GM12878 (cell line): ENCODE measurements around the gene IER5. TPM values are rescaled to one million over a fixed set of nuclear protein-coding genes. Genes with fewer than 3 reads are reported as not detected.

Source experiments
- ATAC-seq: fragments of 200-7000 bp; cut with Tn5 transposase; 3 replicates; pipeline ENCODE4 v1.9.1; 2020; ENCODE audit warnings: mild to moderate bottlenecking, moderate library complexity
- BruUV-seq: library from RNA; stranded (reverse); fragments of 400-500 nt; replicated peaks from 2 replicates; lab custom pipeline; 2021; lab: Mats Ljungman, UMichigan
- CTCF ChIA-PET: fragments of 300-600 bp; sonication (Branson Sonifier 250); formaldehyde crosslinking; extraction: SDS; loops from one replicate; lab custom pipeline; 2021; ENCODE audit warnings: inconsistent platforms; lab: Yijun Ruan, JAX
- POLR2A ChIA-PET: fragments of 350-600 bp; formaldehyde crosslinking; extraction: SDS; loops from one replicate; lab custom pipeline; 2021; ENCODE audit warnings: inconsistent platforms; lab: Charles Lee
- RAD21 ChIA-PET: fragments of 300-600 bp; sonication (Branson Sonifier 250); formaldehyde crosslinking; loops from one replicate; lab custom pipeline; 2023; ENCODE audit warnings: antibody characterized with exemption; ENCODE audit not compliant: unreplicated experiment; lab: Charles Lee
- SMC1A ChIA-PET: fragments of 300-600 bp; sonication (Branson Sonifier 250); formaldehyde crosslinking; loops from one replicate; lab custom pipeline; 2023; ENCODE audit not compliant: unreplicated experiment, uncharacterized antibody; lab: Charles Lee
- DNase-seq: peaks from one replicate; pipeline ENCODE4 v3.0.0-alpha.2; 2011; ENCODE audit warnings: low read depth, low spot score
- FAIRE-seq: peaks from 3 replicates; lab custom pipeline; 2011; peaks lifted over from hg19 to GRCh38; lab: Jason Lieb, UNC
- H2AFZ ChIP-seq: 2 replicates; pipeline ENCODE4 v1.6.0; 2011; ENCODE audit warnings: low read depth, low read length, control low read depth; ENCODE audit not compliant: control insufficient read depth
- H3K27ac ChIP-seq: 2 replicates; pipeline ENCODE4 v1.5.1; 2011; ENCODE audit warnings: control low read depth; ENCODE audit not compliant: control insufficient read depth, insufficient read depth
- H3K27me3 ChIP-seq, 2 experiments: replicated peaks in 1 of 2; 2 replicates each; pipeline versions ENCODE4 v1.6.0 to v1.6.1; 2011; ENCODE audit warnings: low read length in 1 of 2; ENCODE audit not compliant: control insufficient read depth in 2 of 2, insufficient read depth in 2 of 2
- H3K36me3 ChIP-seq, 2 experiments: 2 replicates each; pipeline ENCODE4 v1.5.1; 2011; ENCODE audit warnings: low read length in 1 of 2; ENCODE audit not compliant: control insufficient read depth in 2 of 2, insufficient read depth in 2 of 2
- H3K4me1 ChIP-seq: 2 replicates; pipeline ENCODE4 v1.6.1; 2011; ENCODE audit warnings: mild to moderate bottlenecking, low read length, moderate library complexity, mixed read lengths; ENCODE audit not compliant: control insufficient read depth, insufficient read depth
- H3K4me2 ChIP-seq: 2 replicates; pipeline ENCODE4 v1.6.0; 2011; ENCODE audit warnings: control low read depth; ENCODE audit not compliant: control insufficient read depth, insufficient read depth
- H3K4me3 ChIP-seq: fragments of 200-600 bp; sonication (generic); 2 replicates; pipeline ENCODE4 v1.5.1; 2016
- H3K79me2 ChIP-seq: 2 replicates; pipeline ENCODE4 v1.6.0; 2011; ENCODE audit warnings: low read length; ENCODE audit not compliant: control insufficient read depth, insufficient read depth
- H3K9ac ChIP-seq: 2 replicates; pipeline ENCODE4 v1.8.0; 2011; ENCODE audit warnings: low read length, control low read depth, mixed read lengths; ENCODE audit not compliant: control insufficient read depth, insufficient read depth
- H3K9me3 ChIP-seq: replicated peaks from 3 replicates; pipeline ENCODE4 v1.5.1; 2011; ENCODE audit warnings: mild to moderate bottlenecking, low read length; ENCODE audit not compliant: control insufficient read depth, insufficient read depth
- H4K20me1 ChIP-seq: 2 replicates; pipeline ENCODE4 v1.6.0; 2011; ENCODE audit not compliant: control insufficient read depth, insufficient read depth
- ASH2L ChIP-seq: fragments of 300-600, 200-600 bp; sonication (generic); IDR thresholded peaks from 2 replicates; pipeline ENCODE4 v1.6.1; 2017; ENCODE audit warnings: low read depth, mild to moderate bottlenecking, borderline replicate concordance
- ATF7 ChIP-seq: fragments of 450-650 bp; IDR thresholded peaks from 2 replicates; pipeline ENCODE4 v1.6.1; 2016; ENCODE audit warnings: low read depth, mild to moderate bottlenecking
- CREB1 ChIP-seq: IDR thresholded peaks from 2 replicates; pipeline ENCODE4 v1.6.1; 2012; ENCODE audit warnings: low read depth, mild to moderate bottlenecking, inconsistent platforms
- CREM ChIP-seq: IDR thresholded peaks from 2 replicates; pipeline ENCODE4 v1.6.1; 2014; ENCODE audit warnings: antibody characterized with exemption, low read depth
- EED ChIP-seq: sonication (generic); IDR thresholded peaks from 2 replicates; pipeline ENCODE4 v1.6.1; 2016; ENCODE audit warnings: antibody characterized with exemption, low read depth
- ETV6 ChIP-seq, 2 experiments: fragments of 450-650 bp in 1 of 2; IDR thresholded peaks in 1 of 2; conservative IDR thresholded peaks in 1 of 2; 2 replicates each; pipeline ENCODE4 v1.6.1; 2014; ENCODE audit warnings: antibody characterized with exemption in 1 of 2, borderline replicate concordance in 1 of 2, low read depth in 1 of 2, mild to moderate bottlenecking in 1 of 2, moderate library complexity in 1 of 2
- JUNB ChIP-seq: IDR thresholded peaks from 2 replicates; pipeline ENCODE4 v1.6.1; 2016; ENCODE audit warnings: antibody characterized with exemption, mild to moderate bottlenecking
- NFIC ChIP-seq: IDR thresholded peaks from 2 replicates; pipeline ENCODE4 v1.6.1; 2012; ENCODE audit warnings: low read depth, mild to moderate bottlenecking, inconsistent platforms, low read length, moderate library complexity
- PBX3 ChIP-seq: IDR thresholded peaks from 2 replicates; pipeline ENCODE4 v1.6.1; 2011; ENCODE audit warnings: mild to moderate bottlenecking, low read depth, low read length, moderate library complexity; ENCODE audit not compliant: insufficient replicate concordance
- POLR2AphosphoS2 ChIP-seq: IDR thresholded peaks from 2 replicates; pipeline ENCODE4 v1.6.1; 2011; ENCODE audit warnings: low read depth, mild to moderate bottlenecking, low read length, improper control_type of control experiment, moderate library complexity
- PRDM15 ChIP-seq: fragments of 450-650 bp; formaldehyde crosslinking; IDR thresholded peaks from 2 replicates; pipeline ENCODE4 v1.4.0; 2020; ENCODE audit warnings: mild to moderate bottlenecking, moderate library complexity
- RFX5 ChIP-seq: IDR thresholded peaks from 2 replicates; pipeline ENCODE4 v1.6.1; 2011; ENCODE audit warnings: low read depth, low read length, improper control_type of control experiment
- SKIL ChIP-seq: fragments of 450-650 bp; IDR thresholded peaks from 2 replicates; pipeline ENCODE4 v1.6.1; 2017; ENCODE audit warnings: mild to moderate bottlenecking, low read depth, inconsistent platforms; ENCODE audit not compliant: poor library complexity, severe bottlenecking
- SPI1 ChIP-seq: IDR thresholded peaks from 2 replicates; pipeline ENCODE4 v1.6.1; 2011; ENCODE audit warnings: low read depth, mild to moderate bottlenecking, low read length, moderate library complexity, borderline replicate concordance; ENCODE audit not compliant: insufficient read depth
- TBL1XR1 ChIP-seq: IDR thresholded peaks from 2 replicates; pipeline ENCODE4 v1.6.1; 2012; ENCODE audit warnings: low read depth, low read length, improper control_type of control experiment
- WGBS: methylation state at CpG from one replicate; pipeline ENCODE4 v1.1.6; 2016; ENCODE audit warnings: low lambda C conversion rate; ENCODE audit not compliant: insufficient replicate concordance, insufficient coverage; ENCODE audit errors: missing lambda C conversion rate; 5-methylcytosine and 5-hydroxymethylcytosine counted together
- in situ Hi-C: fragments of 300-500 bp; cut with MboI; formaldehyde crosslinking; loops from 9 replicates; pipeline ENCODE4 v1.14.3; 2018; ENCODE audit warnings: mixed read lengths
- intact Hi-C: fragments of 100-400 bp; cut with micrococcal nuclease; formaldehyde crosslinking; loops from one replicate; pipeline ENCODE4 v1.14.2; 2022; ENCODE audit not compliant: unreplicated experiment
- polyA plus RNA-seq, 11 experiments: library from polyadenylated mRNA; depleted of rRNA in 4 of 11; unstranded in 6 of 11; stranded (reverse) in 5 of 11; fragments of >200 nt; fragmentation: Nextera tagmentation in 4 of 11; fragmentation: Illumina TruSeq in 1 of 11; extraction: Ambion mirVana in 4 of 11; extraction: Trizol in 1 of 11; gene quantifications; 1 replicate in 1 of 11; 2 replicates in 10 of 11; pipeline versions ENCODE4 v1.2.1 to v1.2.3, GENCODE V29; 2011 to 2016; ENCODE audit warnings: inconsistent platforms in 2 of 11, missing spikeins in 2 of 11, low read depth in 1 of 11
- total RNA-seq, 4 experiments: library from RNA; depleted of rRNA in 3 of 4; stranded (reverse); fragments of >200 nt in 3 of 4; fragmentation: Illumina TruSeq in 1 of 4; extraction: Trizol in 1 of 4; gene quantifications; 2 replicates each; pipeline versions ENCODE4 v1.2.1 to v1.2.3, GENCODE V29; 2013 to 2021

Gene IER5
- total and polyA plus RNA-seq, 10 of the 15 experiments (the other 5 are each of a cell fraction or from before 2014, with no cell fraction given), result 4.3 to 75.2 (median 30.5) TPM

GRCh38 chr1:181141431-181141910 is 53.0 kb downstream of the IER5 start:
- WGBS, result 18% methylated on average over 5 of the region's 5 CpGs
- no peak overlapping the region for H2AFZ ChIP-seq
- H3K79me2 ChIP-seq, result peaks cover 3% of the 10 kb centered on the region; the same call in 1 of the 2 replicates
- H3K27me3 ChIP-seq, result no peaks in the 10 kb centered on the region
- ATAC-seq (peak; percentile 50), FAIRE-seq (no peak), DNase-seq (no peak)
- H3K27ac ChIP-seq, result peak overlapping the region; percentile 3; the same call in 1 of the 2 replicates
- RAD21 ChIA-PET, result interaction anchor here (0.5 to 21.2 kb wide), 38 partner anchors 9 to 625 kb away, joined by 3 to 966 read pairs (median 5); partner anchors contain the start of genes IER5, MR1 and XPR1
- in situ Hi-C loops (loop anchor here (5.0 kb wide), 2 partner anchors 104 to 259 kb away; no protein-coding TSS in a partner anchor), intact Hi-C loops (loop anchor here (10.0 kb wide), 1 partner anchor 507 kb away; the partner anchor contains the start of gene XPR1)
- POLR2A ChIA-PET, result interaction anchor here (0.8 to 4.8 kb wide), 23 partner anchors 9 to 639 kb away, joined by 3 to 36 read pairs (median 8); partner anchors contain the start of genes ACBD6, MR1 and STX6
- H3K36me3 ChIP-seq, result no peaks in the 10 kb centered on the region
- H3K9ac ChIP-seq, result no peak overlapping the region
- no peaks in the 10 kb centered on the region for H4K20me1 ChIP-seq
- H3K4me1 ChIP-seq, result peaks cover 41% of the 10 kb centered on the region
- SMC1A ChIA-PET, result interaction anchor here (0.7 to 36.3 kb wide), 43 partner anchors 9 to 626 kb away, joined by 3 to 1399 read pairs (median 8); partner anchors contain the start of genes IER5, MR1 and STX6
- CTCF ChIA-PET, result interaction anchor here (0.7 to 36.6 kb wide), 51 partner anchors 9 to 626 kb away, joined by 3 to 1067 read pairs (median 6); partner anchors contain the start of genes IER5, KIAA1614, MR1 and XPR1
- H3K4me3 ChIP-seq, result no peak overlapping the region
- H3K9me3 ChIP-seq, result no peaks in the 10 kb centered on the region; the same call in 2 of the 3 replicates
- peak overlapping the region; percentile 29; the same call in 1 of the 2 replicates for H3K4me2 ChIP-seq
- no TSS peak for BruUV-seq
- peak; percentile 79 for TF ChIP-seq CREB1
- TF ChIP-seq TBL1XR1, result 0 out of 2 replicates have a peak, but pooled peaks have one; percentile 31
- peak; percentile 78 for TF ChIP-seq ATF7
- TF ChIP-seq ETV6 (conservative IDR thresholded peaks at IDR 0.05 in 1 of 2, IDR thresholded peaks at IDR 0.05 in 1 of 2; ENCODE audit: borderline replicate concordance in 1 of 2, low read depth in 1 of 2), result no peak
- TF ChIP-seq RFX5, result no peak
- TF ChIP-seq ASH2L, result no peak
- no peak for TF ChIP-seq NFIC
- peak; percentile 31; the same call in 1 of the 2 replicates for TF ChIP-seq EED
- TF ChIP-seq PRDM15 (CRISPR knock-in tag), result no peak
- no peak for TF ChIP-seq SKIL
- no peak for TF ChIP-seq POLR2AphosphoS2
- 0 out of 2 replicates have a peak, but pooled peaks have one; percentile 23 for TF ChIP-seq JUNB
- peak; percentile 57; the same call in 1 of the 2 replicates for TF ChIP-seq CREM
- TF ChIP-seq PBX3, result peak; percentile 31
- TF ChIP-seq SPI1, result peak; percentile 44; the same call in 1 of the 2 replicates
